ENCODE results near the gene SLC1A2.

Gene SLC1A2

DNA sequence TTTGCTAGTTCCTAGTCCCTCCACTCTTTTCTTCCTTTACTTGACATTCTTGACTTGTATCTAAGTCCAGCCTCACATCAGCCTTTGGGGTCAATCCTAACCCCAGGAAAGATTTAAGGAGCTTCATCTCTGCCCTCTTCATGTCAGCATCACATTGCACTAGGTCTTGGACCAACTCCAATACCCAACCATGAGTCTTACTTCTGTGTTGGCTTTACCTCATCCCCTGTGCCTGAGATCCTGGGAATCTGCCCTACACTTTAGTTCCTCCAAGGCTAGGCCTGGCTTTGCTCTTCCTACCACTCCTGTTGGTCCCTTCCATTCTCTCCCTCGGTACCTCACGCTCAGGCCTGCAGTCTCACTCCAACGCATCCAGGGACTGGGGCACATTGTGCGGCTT, 117.0 kb downstream of the SLC1A2 start:
- no peak for DNase-seq (ENCODE audit: low read depth)

DNA sequence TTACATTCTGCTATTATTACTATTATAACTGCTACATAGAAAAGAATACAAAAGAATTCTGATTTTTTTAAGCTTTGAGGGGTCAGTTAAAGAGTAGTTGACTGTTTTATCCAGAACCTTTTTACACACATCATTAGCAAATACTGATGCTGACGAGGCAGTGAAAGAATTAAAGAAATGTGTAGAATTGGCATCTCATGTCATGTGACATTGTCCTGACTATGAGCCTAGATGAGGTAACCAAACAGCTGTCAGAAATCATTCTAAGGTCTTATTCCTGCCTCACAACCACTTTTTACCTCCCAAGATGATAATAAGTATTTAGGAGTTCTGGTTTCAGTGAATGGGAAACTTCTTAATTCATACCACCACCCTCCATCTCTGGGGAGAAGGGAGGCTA, 121.0 kb downstream of the SLC1A2 start:
- no peak for DNase-seq (ENCODE audit: low read depth)

DNA sequence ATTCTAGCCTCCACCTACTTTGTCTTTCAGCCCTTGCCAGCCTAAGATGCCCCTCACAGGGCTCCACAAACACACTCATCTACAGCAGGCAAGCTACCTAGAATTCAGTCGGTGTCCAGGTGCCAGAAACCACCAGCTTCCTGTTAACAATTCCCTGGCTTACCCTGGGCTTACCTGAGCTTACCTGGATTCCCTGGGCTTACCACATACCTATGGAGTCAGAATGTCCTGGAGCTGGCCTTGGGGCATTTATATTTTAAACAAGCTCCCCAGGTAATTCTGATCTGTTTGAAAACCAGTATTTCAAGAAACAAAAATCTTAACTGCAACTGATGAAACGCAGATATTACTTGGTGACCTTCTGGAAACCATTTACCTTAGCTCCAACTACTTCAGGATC, 123.6 kb downstream of the SLC1A2 start:
- no peak for DNase-seq (ENCODE audit: low read depth)

DNA sequence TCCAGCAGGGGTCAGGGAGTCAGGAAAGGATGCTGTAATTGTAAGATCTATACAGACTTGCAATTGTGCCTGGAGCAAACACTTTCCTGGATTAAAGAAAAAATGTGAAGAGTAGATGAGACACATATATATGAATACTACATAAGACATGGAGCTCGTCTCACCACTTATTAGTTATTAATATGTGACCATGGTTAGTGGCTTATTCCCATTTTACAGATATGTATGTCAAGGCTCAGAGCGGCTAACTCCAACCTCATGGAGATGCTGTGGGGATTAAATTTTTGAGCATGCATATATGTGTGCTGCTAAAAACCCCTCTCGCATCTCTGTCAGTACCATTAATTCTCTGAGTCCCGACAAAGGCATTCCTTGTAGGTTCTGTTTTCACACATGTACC, 125.7 kb downstream of the SLC1A2 start:
- DNase-seq (ENCODE audit: low read depth) = no peak

DNA sequence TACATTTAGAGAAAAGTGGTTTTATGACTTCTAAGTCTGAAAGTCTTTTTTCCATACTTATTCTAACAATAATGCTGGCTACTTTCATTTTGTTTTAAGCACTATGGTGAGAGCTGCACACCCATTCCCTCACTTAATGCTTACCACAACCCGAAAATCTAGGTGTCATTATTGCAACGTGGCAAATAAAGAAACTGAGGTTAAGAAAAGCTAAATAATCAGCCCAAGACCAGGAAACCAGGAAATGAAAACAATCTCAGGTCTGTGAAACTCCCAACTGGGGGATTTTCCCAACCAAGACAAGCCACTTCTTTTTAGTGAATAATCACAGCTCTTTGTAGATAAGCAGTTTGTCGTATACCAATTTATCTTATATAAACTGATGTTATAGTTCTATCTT, 126.3 kb downstream of the SLC1A2 start:
- no peak for DNase-seq (ENCODE audit: low read depth)

DNA sequence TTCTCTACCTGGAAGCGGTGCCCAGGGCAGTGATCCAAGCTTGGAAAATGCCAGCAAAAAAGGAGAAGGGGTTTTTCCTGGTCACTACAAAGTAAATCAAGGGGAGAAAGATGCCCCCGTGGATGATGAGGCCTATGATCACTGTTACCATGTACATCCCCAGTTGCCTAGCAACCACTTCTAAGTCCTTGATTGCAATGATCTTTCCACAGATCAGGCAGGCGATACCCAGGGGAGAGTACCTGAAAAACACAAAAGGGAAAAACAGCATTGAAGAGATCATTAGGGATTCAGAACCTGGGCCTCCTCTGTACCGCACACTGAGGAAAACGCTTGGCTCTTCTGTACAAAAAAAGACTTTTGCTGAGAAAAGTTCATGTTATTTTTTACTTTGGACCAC, 127.1 kb downstream of the SLC1A2 start:
- no peak for DNase-seq (ENCODE audit: low read depth)

DNA sequence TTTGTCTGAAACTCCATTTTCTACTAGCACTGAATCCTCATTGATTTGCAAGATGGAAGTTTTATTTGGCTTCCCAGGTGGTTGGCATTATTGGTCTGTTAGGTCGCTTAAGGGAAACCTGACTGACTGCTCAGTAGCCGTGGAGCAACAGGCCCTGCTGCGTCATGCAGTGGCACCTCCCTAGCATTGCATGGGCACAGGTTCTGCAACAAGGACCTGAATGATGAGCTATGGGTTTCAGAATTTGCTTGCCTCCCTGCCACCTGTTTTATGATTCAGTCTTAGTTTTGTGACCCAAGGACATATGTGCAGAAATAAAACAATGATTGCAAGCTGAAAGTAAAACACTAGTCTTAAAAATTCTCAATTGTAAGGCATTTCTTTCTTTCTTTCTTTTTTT, 128.5 kb downstream of the SLC1A2 start:
- DNase-seq (ENCODE audit: low read depth) = no peak

DNA sequence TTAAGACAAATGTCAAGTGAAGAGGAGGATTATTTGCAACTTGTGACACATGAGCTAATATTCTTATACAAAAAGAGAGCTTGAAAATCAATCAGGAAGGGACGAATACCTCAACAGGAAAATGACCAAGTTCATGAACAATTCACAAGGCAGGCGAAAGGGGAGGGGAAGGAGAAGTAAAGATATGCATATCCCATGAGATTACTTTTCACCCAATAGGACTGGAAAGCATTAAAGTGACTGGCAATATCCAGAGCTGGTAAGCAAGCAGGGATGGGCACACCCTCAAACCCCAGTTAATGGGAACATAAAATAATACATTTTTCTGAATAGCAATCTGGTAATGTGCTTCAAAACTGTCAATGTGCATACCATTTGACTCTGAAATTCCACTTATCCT, 129.5 kb downstream of the SLC1A2 start:
- DNase-seq (ENCODE audit: low read depth) = no peak

DNA sequence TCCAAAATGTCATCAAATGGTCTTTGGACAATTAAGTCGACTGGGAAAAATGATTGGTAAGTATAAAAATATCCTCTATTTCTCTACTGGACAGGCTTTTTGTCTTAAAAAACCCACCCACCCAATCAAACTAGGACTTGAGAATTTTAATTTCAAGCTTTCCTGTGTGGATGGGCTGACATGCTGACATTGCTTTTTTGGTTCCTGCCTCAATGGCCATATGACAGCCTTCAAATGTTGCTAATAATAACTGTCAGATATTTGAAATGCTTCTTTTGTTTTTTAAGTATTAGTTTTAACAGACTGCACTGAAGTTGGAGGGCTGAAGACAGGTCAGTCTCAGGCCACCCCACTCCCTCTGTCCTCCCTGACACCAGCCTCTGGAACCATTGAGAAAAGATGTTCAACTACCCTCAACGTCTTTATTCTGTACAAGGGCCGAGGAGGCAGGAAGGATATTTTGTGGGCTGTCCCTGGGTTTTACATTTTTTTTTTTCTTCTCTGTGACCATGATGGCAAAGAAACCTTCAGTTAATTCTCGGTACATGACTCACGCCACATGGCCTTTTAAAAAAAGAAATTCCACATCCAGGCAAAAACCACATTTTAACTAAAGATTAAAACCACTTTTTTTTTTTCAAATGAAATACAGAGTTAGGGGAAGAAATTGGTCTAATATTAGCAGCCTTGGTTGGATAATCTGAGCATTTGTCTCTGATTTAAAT, 130.4 kb downstream of the SLC1A2 start:
- no peak for DNase-seq (ENCODE audit: low read depth)

DNA sequence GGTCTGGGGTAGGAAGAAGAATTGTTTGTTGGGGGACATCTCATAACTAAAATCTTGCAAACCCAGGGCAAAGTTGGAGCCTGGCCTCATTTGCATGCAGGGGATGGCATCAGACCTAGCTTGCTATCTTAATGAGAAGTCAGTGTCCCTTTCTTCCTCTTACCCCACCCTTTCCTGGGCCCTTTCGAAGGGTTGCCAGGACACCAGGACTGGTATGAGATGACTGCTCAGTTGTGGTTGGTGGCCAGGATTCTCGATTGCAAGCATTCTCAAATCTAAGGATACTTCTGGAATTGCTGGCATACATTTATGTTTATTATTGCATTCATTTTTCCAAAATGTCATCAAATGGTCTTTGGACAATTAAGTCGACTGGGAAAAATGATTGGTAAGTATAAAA, 131.0 kb downstream of the SLC1A2 start:
- no peak for DNase-seq (ENCODE audit: low read depth)

DNA sequence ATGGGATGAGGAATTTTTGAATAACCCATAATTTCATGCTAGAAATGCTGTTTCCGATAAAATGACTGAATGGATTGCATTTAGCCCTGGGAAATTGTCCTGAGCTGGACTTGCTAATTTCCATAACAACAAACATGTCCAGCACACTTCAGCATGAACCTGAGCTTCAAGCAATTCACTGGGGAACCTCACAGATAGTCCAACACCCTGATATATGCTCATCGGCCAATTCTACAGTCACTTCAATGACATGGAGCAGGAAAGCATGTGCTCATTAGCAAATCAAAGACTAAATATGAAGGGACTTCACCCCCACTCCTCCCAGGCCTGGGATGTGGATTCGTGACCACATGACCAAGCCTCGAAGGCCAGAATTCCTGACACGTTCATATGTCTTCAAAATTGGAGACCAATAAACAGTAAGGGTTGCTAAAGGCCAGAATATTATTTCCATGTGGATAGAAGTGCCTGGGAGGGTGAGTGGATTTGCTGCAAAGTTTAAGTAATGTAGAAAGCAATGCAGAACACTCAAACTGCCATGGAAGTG, 131.9 kb downstream of the SLC1A2 start:
- no peak for DNase-seq (ENCODE audit: low read depth)

DNA sequence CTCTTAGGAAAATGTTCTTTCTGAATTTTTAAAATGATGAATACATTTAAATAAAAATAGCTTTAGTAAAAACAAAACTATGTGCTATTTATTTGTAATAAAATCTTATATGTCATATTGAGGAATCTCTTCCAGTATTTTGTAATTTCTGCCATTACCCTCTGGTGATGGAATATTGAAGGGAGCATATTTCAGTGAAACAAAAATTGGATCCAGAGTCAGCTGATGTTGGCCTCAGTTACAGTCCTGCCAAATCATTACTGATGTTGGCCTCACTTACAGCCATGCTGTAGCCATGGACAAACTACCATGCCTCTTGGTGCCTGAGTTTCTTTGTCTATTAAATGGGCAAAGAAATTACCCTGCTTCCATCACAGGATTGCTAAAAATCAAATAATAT, 133.2 kb downstream of the SLC1A2 start:
- no peak for DNase-seq (ENCODE audit: low read depth)

DNA sequence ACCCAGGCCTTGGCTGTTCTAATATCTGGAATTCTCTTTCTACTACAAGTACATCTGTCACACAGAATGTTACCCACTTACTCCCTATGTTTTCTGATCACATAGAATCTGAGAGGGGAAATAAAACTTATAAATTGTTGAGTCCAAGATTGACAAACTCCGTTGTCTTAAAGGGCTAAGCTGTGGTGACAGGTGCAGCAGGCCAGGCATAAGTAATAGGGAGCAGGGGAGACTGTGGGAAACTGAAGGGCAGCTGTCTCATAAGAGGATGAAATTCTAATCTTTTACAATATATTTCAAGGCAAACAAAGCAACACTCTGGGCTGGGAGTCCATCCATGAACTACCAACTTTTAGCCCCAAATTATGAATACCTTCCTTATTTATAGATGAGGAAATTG, 133.9 kb downstream of the SLC1A2 start:
- no peak for DNase-seq (ENCODE audit: low read depth)

DNA sequence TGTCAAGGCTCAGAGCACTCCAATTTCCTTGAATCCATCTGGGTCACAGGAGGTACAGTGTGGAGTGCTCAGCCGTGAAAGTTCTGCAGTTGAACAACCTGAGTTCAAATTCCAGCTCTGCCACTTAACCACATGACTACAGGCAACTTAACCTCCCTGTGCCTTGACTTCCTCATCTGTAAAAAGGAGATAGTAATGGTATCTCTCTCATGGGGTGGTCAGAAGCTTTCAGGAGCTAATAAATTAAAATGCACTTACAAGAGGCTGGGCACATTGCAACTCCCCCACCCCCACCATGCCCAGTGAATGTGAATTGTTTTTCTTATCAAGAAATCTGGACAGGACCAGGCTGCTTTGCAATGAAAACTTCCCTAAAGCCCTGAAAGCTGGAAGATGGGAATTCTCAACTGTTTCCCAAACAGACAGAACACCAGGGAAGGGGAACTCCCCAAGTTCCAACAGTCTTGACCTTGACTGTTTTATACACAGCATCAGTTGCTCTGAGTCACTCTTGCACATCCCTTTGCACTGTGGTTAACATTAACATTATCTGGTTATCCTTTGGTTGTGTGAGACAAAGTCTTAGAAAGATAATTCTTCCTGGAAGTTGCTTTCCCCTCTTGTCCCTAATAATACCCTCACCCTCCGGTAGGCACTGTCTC, 137.0 kb downstream of the SLC1A2 start:
- no peak for DNase-seq (ENCODE audit: low read depth)

DNA sequence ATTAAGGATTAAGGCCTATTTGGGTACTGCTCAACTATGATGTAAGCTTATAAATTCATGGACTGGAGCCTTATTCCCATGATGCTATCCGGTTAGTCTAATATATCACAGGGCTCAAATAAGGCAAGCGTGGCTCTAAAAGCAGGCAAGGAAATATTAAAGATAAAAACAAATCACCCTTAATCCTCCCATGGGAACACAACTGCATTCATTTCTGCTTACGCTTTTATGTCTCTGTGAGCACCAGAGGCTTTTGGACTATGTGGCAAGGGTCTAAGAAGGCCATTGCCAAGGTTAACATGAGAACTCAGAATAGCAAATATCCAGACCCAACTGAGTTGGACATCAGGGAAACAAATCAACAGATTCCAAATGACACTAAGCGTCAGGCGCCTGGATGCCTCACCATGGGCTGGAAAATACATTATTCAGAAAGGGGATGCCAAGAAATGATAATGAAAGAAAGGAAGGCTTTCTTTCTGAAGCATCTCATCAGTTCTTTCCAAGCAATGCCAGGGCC, 138.1 kb downstream of the SLC1A2 start:
- no peak for DNase-seq (ENCODE audit: low read depth)

DNA sequence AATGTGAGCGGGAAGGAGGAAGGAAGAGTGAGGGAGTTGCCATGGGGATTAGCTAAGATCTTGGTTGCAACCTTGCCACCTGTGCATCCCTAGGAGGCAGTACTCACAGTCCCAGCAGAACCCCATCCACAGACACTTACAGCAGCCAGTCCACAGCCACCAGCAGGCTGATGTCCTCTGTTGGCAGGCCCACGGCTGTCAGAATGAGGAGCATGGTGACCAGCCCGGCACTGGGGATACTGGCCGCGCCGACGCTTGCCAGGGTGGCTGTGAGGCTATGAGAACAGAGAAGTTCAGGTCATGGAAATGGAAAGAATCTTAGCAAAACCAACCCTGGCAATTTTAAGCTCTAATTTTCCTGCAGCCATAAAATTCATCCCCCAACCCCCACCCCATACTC, 138.6 kb downstream of the SLC1A2 start:
- no peak for DNase-seq (ENCODE audit: low read depth)

DNA sequence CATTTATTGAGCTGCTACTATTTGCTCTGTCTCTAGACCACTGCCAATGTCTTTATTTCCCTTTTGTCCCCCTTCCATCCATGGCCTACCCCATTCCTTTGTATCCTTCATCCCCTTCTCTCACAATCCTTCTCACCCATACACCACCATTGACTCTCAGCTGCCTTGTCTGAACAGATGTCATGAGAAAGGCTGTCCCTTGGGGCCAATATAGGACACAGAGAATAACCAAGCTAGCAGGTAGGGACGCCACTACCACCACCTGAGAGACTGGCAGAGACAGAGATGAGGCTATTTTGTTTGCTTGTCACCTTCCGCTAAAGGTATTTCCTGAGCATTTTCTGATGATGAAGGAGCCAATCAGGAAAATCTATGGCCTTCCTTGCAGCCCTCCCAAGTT, 141.5 kb downstream of the SLC1A2 start:
- DNase-seq (ENCODE audit: low read depth) = no peak

DNA sequence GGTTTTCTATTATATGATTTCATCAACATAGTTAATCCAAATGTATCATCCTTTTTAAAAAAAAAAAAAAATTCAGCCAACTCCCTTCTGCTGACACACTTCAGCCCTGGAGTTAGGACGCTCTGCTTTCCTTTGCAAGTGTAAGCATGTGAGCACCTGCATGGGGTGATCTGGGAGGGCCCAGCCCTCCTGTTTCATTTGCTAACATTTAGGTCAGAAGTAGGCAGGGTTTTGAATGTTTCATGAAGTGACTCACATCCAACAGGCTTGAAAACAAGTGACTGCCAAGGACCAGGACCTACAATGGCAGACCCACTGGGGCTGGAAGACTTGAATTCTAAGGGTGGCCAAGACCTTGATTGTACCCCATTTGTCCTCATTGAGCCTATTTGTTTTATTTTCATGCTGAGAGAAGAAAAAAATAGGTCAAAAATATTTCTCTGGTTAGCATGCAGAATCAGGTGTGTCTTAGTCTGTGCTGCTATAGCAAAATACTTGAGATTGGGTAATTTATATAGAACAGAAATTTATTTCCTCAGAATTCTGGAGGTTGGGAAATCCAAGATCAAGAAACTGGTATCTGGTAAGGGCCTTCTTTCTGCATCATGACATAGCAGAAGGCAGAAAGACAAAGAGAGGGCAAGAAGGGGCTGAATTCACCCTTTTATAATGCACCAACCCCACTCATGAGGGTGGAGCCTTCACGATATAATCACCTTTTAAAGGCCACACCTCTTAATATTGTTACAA, 142.8 kb downstream of the SLC1A2 start:
- DNase-seq (ENCODE audit: low read depth) = no peak

DNA sequence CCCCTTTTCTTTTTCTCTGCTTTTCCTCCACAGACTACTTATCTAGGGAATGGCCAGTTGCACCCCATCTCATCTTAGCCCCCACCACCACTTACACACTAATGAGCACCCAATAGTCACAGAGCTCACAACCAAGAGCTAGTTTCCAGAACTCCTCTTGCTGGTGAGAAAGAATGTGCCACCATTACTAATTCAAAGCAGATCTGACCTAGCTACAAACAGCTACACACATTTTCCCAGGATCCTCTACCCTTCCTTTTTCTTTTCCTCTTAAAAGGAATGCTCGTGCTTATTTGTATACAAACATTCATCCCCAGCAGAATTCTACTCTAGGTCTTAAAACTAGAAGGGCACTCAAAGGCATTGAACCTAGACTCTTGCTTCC, 143.6 kb downstream of the SLC1A2 start:
- no peak for DNase-seq (ENCODE audit: low read depth)

DNA sequence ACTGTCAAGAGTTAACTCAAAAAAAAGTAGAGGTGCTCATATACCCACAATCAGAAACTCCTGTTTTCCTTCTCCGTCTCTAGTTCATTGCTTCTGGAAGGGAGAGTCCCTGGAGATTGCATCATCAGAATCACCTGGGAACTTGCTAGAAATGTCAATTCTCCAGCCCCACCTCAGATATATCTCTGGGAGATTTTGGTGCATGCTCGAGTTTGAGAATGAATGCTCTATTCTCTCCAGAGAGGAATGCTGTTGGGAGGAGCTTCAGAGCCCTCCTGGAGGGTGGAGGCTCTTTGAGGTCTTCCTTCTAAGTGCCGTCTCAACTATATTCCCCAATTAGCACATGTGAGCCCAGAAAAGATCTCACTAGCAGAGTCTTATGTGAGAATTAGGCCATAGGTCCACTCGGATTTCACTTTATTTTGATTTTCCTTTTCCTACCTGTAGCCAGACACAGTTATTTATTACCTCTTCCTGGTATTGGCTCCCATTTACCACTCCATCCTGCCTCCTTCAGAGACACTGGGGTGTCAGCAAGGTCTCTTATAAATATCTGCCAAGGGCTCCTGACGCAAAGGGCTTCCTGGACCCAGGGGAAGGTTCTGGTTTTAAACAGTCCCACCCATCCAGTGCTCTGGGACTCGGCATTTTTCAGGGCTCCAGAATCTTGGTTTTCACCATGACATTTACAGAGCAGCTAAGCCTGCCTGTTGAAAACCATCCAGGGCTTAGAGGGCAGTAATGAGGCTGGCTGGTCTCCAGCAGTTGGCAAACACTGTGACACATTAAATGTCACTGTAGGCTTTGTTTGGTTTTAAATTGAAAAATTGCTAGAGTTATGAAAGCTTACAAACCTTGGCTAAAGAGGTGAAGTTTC, 144.2 kb downstream of the SLC1A2 start:
- no peak for DNase-seq (ENCODE audit: low read depth)

DNA sequence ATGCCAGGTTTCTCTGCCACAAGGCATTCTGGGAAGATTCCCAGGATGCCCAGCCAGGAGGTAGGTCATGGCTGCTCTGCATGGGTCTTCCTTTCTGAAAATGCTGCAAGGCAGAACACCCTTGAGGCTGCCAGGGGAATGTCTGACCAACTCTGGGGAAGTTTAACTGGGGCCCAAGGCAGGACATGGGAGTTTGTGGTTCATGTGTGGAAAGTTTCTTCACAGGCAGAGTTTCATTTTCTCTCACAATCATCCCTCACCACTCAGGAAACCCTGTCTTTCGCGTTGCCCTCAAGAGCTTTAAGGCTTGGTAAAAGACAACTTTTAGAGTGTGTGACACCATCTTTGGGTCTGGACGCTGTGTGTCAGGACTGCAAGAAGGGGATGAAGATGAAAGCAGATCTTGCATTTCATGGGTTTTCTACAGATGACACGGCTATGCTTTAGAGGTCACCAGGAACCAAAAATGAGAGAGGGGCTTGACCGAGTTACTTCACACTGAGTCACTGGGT, 146.9 kb downstream of the SLC1A2 start:
- no peak for DNase-seq (ENCODE audit: low read depth)

DNA sequence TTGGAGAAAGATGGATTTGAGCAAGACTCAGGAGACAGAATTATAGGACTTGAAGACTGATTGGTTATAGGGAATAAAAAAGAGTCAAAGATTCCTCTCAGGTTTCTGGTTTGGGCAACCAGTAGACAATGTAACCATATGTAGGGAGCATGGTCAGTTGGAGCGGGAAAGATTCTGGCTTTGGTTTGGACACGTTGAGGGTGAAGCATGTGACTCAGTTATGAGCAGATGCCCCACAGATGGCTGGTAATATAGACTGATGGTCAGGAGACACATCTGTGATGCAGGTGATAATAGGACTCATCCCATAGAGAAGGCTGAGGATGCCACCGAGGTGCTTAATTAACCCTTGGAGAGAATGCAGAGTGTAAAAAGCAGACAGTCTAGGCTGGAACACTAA, 148.3 kb downstream of the SLC1A2 start:
- no peak for DNase-seq (ENCODE audit: low read depth)
